ENCODE measurements around the gene PTOV1. TPM values are rescaled to one million over a fixed set of nuclear protein-coding genes. Genes with fewer than 3 reads are reported as not detected.
A peak's percentile ranks its signal among the peaks of the same experiment; 100 is the strongest.

Gene PTOV1
- total RNA-seq, 1 donor from 2014 or later: 20.5 TPM

DNA sequence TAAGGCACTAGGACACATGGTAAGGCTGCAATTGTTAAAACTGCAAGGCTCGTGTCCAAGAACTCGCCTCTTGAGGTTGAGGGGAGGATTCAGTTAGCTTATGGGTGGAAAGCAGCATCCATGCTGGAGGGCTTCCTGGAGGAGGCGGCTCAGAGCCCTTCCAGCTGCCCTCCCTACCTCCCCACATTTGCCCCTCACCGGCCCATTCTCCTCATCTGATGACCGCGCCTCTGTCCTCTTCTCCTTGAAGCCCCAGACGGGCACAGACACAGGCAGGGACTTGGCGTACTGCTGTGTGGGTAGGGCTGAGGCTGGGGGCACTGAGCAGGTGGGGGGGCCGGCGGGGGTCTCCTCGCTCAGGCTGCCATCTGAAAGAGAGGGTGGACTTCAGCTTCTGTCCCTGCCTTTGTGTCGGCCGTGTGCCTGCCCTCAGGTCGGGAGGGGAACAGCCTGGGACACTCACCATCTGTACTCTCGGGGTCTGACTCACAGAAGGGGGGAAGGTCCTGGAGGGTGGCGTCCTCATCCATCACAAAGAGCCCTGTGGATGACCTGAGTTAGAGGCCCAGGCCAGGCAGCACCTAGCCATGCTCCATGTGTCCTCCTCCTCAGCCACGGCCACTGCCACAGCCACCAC, 20.5 kb downstream of the PTOV1 start:
- no peak for FAIRE-seq
- H3K36me3 ChIP-seq (ENCODE audit: control insufficient read depth, insufficient read depth, low read length): peaks cover 10% of the 10 kb centered on the region
- DNase-seq (ENCODE audit: low read depth): no peak
- no peak for TF ChIP-seq CTCF (IDR thresholded peaks at IDR 0.05; ENCODE audit: insufficient read depth, low read length, severe bottlenecking)
- no peaks in the 10 kb centered on the region for H3K27me3 ChIP-seq (ENCODE audit: control insufficient read depth, insufficient read depth, low read length)
- no peak overlapping the region for H3K4me3 ChIP-seq (ENCODE audit: low read depth, low read length)

- Histone ChIP-seq H3K36me3 (ENCODE audit: control insufficient read depth, insufficient read depth, low read length) (peaks cover 10% of the 10 kb centered on the region), H3K4me3 (ENCODE audit: low read depth, low read length) (no peak overlapping the region)
- no peak for FAIRE-seq
These were observed 21.5 kb downstream of the PTOV1 start for GRCh38 chr19:49872245-49873128.

DNA sequence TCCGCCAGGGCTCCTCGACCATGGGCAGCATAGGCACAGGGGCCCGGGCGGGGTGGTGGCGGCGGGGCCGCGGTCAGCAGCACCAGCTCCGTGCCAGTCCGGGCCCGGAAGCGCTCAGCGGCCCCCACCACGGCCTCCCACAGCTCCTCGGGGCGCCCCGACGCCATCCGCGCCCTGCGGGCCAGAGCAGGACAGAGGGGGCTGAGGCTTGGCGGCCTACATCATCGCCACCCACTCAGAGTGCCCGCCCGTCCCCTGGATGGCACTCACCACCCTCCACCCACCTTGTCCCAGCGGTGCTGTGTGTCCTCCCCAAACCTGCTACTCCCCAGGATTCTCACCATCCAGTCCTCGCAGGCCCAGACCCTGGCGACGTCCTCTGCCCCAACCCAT, 22.2 kb downstream of the PTOV1 start:
- TF ChIP-seq CTCF (IDR thresholded peaks at IDR 0.05; ENCODE audit: insufficient read depth, low read length, severe bottlenecking): no peak
- DNase-seq (ENCODE audit: low read depth) (no peak), FAIRE-seq (no peak)

More at GRCh38 chr19:49872245-49873128, 21.5 kb downstream of the PTOV1 start:
- TF ChIP-seq CTCF (IDR thresholded peaks at IDR 0.05; ENCODE audit: insufficient read depth, low read length, severe bottlenecking): no peak
- no peaks in the 10 kb centered on the region for H3K27me3 ChIP-seq (ENCODE audit: control insufficient read depth, insufficient read depth, low read length)
- no peak for DNase-seq (ENCODE audit: low read depth)

DNA sequence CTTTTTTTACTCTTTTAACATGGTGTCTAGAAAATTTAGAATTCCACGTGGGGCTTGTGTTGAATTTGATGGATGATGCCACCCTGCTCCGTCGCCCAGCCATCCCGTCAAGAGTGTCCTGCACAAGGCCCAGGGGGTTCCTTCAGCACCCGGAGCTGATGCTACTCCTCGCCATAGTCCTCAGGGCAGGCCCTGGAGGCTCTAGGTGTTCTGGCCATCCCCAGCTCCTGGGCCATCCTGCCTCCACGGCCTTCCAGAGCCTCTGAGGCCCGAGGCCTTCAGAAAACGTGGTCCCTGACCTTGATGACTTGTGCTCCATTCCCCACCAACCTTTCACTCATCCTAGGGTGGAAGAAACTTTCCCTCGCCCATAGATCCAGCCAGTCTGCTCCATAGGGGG, 22.9 kb downstream of the PTOV1 start:
- Histone ChIP-seq H3K27me3 (ENCODE audit: control insufficient read depth, insufficient read depth, low read length) (no peaks in the 10 kb centered on the region), H3K36me3 (ENCODE audit: control insufficient read depth, insufficient read depth, low read length) (peaks cover 10% of the 10 kb centered on the region), H3K4me3 (ENCODE audit: low read depth, low read length) (no peak overlapping the region)
- DNase-seq (ENCODE audit: low read depth): no peak
- no peak for FAIRE-seq
- TF ChIP-seq CTCF (IDR thresholded peaks at IDR 0.05; ENCODE audit: insufficient read depth, low read length, severe bottlenecking): no peak

More for the DNA sequence above, 22.2 kb downstream of the PTOV1 start:
- Histone ChIP-seq H3K27me3 (ENCODE audit: control insufficient read depth, insufficient read depth, low read length) (no peaks in the 10 kb centered on the region), H3K36me3 (ENCODE audit: control insufficient read depth, insufficient read depth, low read length) (peaks cover 10% of the 10 kb centered on the region), H3K4me3 (ENCODE audit: low read depth, low read length) (no peak overlapping the region)

DNA sequence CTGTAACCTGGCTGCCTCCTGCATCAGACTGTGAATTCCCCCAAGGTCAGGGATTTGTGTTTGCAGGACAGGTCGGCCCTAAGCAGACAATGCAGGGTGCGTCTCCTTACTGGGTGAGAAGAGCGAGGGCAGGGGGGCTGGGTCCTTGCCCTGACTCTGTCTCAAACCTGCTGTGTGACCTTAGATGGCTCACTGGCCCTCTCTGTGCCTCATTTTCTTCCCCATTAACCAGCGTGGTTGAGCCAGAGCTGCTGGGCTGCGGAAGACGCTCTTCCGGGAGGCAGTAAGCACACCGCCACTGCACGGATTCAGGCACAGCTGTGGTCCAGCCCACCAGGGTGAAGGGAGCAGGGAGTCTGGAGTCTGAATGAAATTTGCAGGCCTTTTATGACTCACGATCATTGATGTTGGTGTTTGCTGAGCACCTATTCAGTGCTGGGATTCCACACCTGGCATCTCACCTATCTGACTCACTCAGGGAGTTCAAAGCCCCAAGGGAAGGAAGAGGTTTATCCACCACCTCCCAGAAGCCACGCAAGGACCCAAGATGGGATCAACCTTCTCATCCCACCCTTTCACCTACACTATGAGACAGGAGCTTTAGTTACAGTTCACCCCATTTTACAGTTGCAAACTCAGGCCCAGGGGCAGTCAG, 23.7 kb downstream of the PTOV1 start:
- Histone ChIP-seq H3K4me3 (ENCODE audit: low read depth, low read length) (no peak overlapping the region), H3K27me3 (ENCODE audit: control insufficient read depth, insufficient read depth, low read length) (no peaks in the 10 kb centered on the region), H3K36me3 (ENCODE audit: control insufficient read depth, insufficient read depth, low read length) (peaks cover 13% of the 10 kb centered on the region)
- no peak for FAIRE-seq
- DNase-seq (ENCODE audit: low read depth): peak; percentile 73
- no peak for TF ChIP-seq CTCF (IDR thresholded peaks at IDR 0.05; ENCODE audit: insufficient read depth, low read length, severe bottlenecking)

Measured in bronchial epithelial cell (primary cell).